Activated naive CD4-positive, alpha-beta T cell treated with anti-CD3 and anti-CD28 coated beads, Interleukin-2, amount 50 U/mL, for 16 hours (primary cell): ENCODE measurements around the gene MRTO4.
"Not testable (repeated sequence)": the region's sequence is repeated elsewhere in the genome, so short reads cannot be mapped to it uniquely, and the experiment has no call there.

Experiments
- DNase-seq: peaks from one replicate; pipeline ENCODE4 v3.0.0-alpha.2; 2020

Gene MRTO4

DNA sequence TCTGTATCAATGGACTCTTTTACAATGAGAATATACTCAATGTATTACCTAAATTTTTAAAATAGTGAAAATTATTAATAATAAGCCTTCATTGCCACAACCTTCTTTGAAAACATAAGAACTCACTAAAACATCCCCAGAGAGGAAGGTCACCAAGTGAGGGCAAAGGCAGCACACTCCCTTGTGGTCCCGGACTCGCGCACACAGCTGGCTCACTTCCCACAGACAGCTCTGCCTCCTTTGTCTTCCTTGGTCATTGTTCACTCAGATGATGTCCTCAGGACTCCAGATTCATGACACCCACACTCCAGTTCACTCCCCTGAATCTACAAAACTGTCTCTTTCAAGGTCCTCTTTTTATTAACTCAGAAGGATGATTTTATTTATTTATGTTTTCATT is 22.4 kb upstream of the MRTO4 start:
- DNase-seq: no peak

- DNase-seq: no peak
These were observed 21.7 kb upstream of the MRTO4 start for GRCh38 chr1:19229828-19230325.

- not testable (repeated sequence) for DNase-seq
These were observed 19.7 kb upstream of the MRTO4 start for GRCh38 chr1:19231736-19232523.

- no peak for DNase-seq
These were observed 19.1 kb upstream of the MRTO4 start for GRCh38 chr1:19232524-19232846.

GRCh38 chr1:19234224-19234623 is 17.4 kb upstream of the MRTO4 start:
- no peak for DNase-seq

GRCh38 chr1:19239876-19240275 is 11.7 kb upstream of the MRTO4 start:
- DNase-seq: no peak

DNA sequence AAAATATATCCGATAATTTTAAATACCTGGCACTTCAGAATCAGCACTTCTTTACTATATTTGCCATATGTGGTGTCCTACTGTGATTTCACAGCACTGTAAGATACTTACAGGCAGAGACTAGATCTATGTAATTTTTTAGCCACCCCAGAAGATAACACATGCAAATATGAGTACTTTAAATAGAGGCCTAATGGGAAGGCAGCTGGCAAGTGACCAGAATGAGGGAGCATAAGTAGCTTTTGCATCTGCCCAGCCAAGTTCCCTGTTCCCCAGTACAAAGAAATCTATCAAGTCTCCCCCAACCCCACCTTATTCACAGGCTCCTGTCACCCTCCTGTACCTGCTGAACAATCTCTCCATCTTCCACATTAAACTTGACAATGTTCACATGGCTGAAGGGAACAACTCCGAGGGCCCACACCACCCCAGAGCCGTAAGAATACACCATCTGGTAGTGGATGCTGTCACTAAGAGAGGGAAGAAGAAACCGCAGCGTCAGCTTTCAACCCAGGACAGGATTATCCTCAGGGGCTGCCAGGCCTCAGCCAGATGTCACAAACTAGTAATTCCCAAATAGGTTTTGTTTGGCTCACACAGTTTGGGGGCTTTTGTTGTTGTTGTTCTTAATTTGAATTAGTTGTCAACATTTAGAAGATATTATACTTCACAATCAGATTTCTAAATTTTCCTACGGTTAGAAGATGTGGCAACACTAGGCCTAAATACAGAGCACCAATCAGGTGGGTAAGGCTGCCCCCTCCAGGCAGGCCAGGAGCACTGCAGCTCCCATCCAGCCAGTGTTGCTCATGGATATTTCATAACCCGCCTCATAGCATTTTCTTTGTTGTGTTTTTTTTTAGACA is 10.7 kb upstream of the MRTO4 start:
- DNase-seq: peak; percentile 74

GRCh38 chr1:19250629-19251304 is 838 bp upstream of the MRTO4 start:
- peak; percentile 20 for DNase-seq

GRCh38 chr1:19254416-19254815 is 2.8 kb downstream of the MRTO4 start:
- no peak for DNase-seq

DNA sequence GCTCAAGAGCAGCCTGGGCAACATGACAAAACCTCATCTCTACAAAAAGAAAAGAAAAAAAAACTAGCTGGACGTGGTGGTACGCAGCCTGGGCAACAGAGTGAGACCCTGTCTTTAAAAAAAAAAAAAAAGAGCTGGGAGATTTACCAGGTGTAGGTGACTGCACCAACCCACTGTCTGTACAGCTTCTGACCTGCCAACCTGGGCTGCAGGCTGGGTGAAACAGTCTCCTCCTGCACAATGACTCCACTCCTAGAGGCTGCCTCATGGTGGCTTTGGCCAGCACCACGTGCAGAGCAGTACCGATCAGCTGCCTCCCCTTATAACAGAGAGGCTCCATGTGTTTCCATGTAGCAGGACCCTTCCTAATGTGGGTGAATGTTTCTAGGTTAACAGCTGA is 3.7 kb downstream of the MRTO4 start:
- no peak for DNase-seq

GRCh38 chr1:19256301-19256700 is 4.7 kb downstream of the MRTO4 start:
- not testable (repeated sequence) for DNase-seq

GRCh38 chr1:19257178-19257914 is 5.7 kb downstream of the MRTO4 start:
- DNase-seq: no peak

- no peak for DNase-seq
These were observed 6.7 kb downstream of the MRTO4 start for GRCh38 chr1:19258353-19258752.

- DNase-seq: no peak
These were observed 8.9 kb downstream of the MRTO4 start for GRCh38 chr1:19260211-19261138.

- no peak for DNase-seq
These were observed 10.4 kb downstream of the MRTO4 start for GRCh38 chr1:19262047-19262446.

- DNase-seq: no peak
These were observed 11.1 kb downstream of the MRTO4 start for GRCh38 chr1:19262744-19263143.

- no peak for DNase-seq
These were observed 16.8 kb downstream of the MRTO4 start for GRCh38 chr1:19268445-19268844.

- not testable (repeated sequence) for DNase-seq
These were observed 18.1 kb downstream of the MRTO4 start for GRCh38 chr1:19269427-19270342.

DNA sequence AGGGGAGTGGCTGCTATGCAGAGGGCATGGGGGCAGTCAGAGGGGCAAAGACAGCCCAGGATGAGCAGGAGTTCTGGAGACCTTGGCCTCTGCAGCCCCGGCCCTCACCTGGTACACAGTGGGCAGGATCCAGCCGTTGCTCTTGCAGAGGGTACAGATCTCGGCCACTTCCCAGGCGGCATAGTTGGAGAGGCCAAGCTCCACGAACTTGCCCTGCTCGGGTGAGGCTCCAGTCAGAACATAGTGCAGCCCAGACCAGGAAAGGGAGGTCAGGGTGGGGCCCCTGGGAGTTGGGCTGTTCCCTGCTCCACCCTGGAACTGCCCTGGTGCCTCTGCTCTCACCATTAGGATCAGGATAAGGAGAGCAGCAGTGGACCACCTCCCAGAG is 18.7 kb downstream of the MRTO4 start:
- not testable (repeated sequence) for DNase-seq

GRCh38 chr1:19272064-19272463 is 20.5 kb downstream of the MRTO4 start:
- no peak for DNase-seq
